AG04449 (cell line): ENCODE results near the gene SOHLH2.
A peak's percentile ranks its signal among the peaks of the same experiment; 100 is the strongest.

Experiments used
- CTCF ChIA-PET: fragments of 350-600 bp; formaldehyde crosslinking; extraction: SDS; loops from one replicate; lab custom pipeline; 2021; ENCODE audit warnings: antibody characterized with exemption; lab: Yijun Ruan, JAX
- POLR2A ChIA-PET: fragments of 400-600, 350-600 bp; formaldehyde crosslinking; extraction: SDS; loops from one replicate; lab custom pipeline; 2020; ENCODE audit warnings: antibody characterized with exemption, inconsistent platforms; lab: Yijun Ruan, JAX
- DNase-seq: peaks from one replicate; pipeline ENCODE4 v3.0.0-alpha.2; 2010; ENCODE audit warnings: low read depth, low spot score
- H3K4me3 ChIP-seq: 2 replicates; pipeline ENCODE4 v1.5.1; 2011; ENCODE audit warnings: low read depth, mild to moderate bottlenecking, control low read depth, low read length
- CTCF ChIP-seq: IDR thresholded peaks from one replicate; pipeline ENCODE4 v1.5.1; 2011; ENCODE audit warnings: mild to moderate bottlenecking, moderate library complexity, low read length, control low read depth, inconsistent platforms; ENCODE audit not compliant: insufficient read depth; ENCODE audit errors: missing control alignments

The SOHLH2 gene

GRCh38 chr13:36134632-36135031 is 79.7 kb downstream of the SOHLH2 start:
- CTCF ChIA-PET: interaction anchor here (1.0 kb wide), 1 partner anchor 146 kb away, joined by 3 read pairs; no protein-coding TSS in a partner anchor
- POLR2A ChIA-PET: no interaction called here
- no peak overlapping the region for H3K4me3 ChIP-seq
- no peak for TF ChIP-seq CTCF
- DNase-seq: no peak

GRCh38 chr13:36133950-36134626 is 80.3 kb downstream of the SOHLH2 start:
- POLR2A ChIA-PET: no interaction called here
- no peak for TF ChIP-seq CTCF
- CTCF ChIA-PET: no interaction called here
- DNase-seq: no peak
- no peak overlapping the region for H3K4me3 ChIP-seq

- ChIA-PET CTCF (interaction anchor here (0.7 to 0.9 kb wide), 2 partner anchors 145 to 288 kb away, joined by 3 read pairs; no protein-coding TSS in a partner anchor), POLR2A (no interaction called here)
Measured at GRCh38 chr13:36132376-36132775, 82.0 kb downstream of the SOHLH2 start.

GRCh38 chr13:36131931-36132297 is 82.4 kb downstream of the SOHLH2 start:
- ChIA-PET POLR2A (no interaction called here), CTCF (no interaction called here)
- no peak overlapping the region for H3K4me3 ChIP-seq
- no peak for TF ChIP-seq CTCF
- no peak for DNase-seq

More at GRCh38 chr13:36132376-36132775, 82.0 kb downstream of the SOHLH2 start:
- TF ChIP-seq CTCF: no peak
- no peak overlapping the region for H3K4me3 ChIP-seq
- DNase-seq: no peak

DNA sequence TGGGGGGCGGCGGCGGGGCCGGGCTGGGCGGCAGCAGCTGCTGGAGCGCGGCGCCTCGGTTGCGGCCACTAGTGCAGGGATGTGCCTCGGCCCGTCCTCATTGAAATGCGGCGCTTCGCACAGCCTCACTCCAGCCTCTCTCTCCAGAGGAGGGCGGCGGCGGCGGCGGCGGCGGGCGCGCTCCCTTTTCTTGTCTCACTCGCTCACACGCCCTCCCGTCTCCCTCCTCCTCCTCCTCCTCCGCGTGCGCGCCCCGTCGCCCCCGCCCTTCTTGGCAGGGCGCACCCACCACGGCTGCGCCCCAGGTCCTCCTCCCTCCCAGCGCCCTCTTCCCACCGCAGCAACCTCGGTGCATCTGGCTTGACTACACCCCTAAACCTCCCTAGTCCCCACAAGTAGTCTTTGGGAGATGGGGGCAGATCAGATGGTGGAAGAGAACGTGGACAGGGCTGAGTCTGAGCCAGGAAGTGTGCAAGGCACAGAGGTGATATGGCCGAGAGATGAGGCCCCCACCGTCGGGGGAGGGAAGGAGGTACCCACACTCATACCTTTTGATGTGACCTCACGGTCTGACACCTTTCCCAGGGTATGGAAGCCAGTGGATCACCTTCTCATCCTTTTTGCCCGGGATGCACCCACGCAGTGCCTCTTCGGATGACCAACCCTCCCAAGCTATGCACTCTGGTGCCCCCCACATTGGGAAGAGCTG is 83.0 kb downstream of the SOHLH2 start, which contains the start of gene DCLK1:
TSS of gene DCLK1 (minus strand) at position 161 of the 709 bp plus-strand sequence.
- TF ChIP-seq CTCF: no peak
- H3K4me3 ChIP-seq: peak within 1 kb of the TSS; percentile 48
- POLR2A ChIA-PET: no interaction called here
- CTCF ChIA-PET: no interaction called here
- no peak for DNase-seq

- peak overlapping the region; percentile 48 for H3K4me3 ChIP-seq
- DNase-seq: no peak
- POLR2A ChIA-PET: no interaction called here
- CTCF ChIA-PET: no interaction called here
- TF ChIP-seq CTCF: no peak
Measured at GRCh38 chr13:36130552-36131221, 83.7 kb downstream of the SOHLH2 start.
